Measurements from ENCODE around the gene SND1. TPM values are rescaled to one million over a fixed set of nuclear protein-coding genes. Genes with fewer than 3 reads are reported as not detected.

The SND1 gene
- total and polyA plus RNA-seq, 4 donors: 59.4 to 214 (median 84.1) TPM

DNA sequence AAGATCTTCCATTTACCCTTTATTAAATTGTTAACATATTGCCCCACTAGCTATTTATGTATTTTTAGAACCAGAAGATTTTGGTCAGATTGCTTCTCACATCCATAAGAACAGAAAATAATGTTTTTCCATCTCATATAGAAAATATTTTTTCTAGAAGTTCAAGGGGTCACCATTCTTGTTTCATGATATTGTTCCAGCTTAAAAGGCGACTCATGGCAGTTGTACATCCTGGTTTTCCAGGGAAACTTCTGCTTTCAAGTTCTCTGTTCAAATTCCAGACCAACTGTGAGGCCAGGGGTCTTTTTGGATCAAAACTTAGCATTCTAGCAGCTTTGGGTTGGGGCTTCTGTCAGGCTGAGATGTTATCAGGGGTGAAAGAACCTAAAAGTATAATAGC is 294.9 kb downstream of the SND1 start:
- Histone ChIP-seq H3K9ac (ENCODE audit: low read depth in 1 of 2, low read length in 2 of 2) (no peak overlapping the region), H3K4me3 (ENCODE audit: low read depth in 1 of 3, low read length in 3 of 3) (no peak overlapping the region), H3K27me3 (ENCODE audit: control insufficient read depth in 4 of 4, insufficient read depth in 4 of 4, low read length in 3 of 4) (no peaks in the 10 kb centered on the region), H3K27ac (ENCODE audit: low read depth in 1 of 2, low read length in 2 of 2) (no peak overlapping the region), H3K9me3 (ENCODE audit: control insufficient read depth in 4 of 4, low read length in 3 of 4) (no peaks in the 10 kb centered on the region), H3K36me3 (ENCODE audit: control insufficient read depth in 4 of 4, insufficient read depth in 3 of 4, low read depth in 1 of 4, low read length in 3 of 4) (peaks cover 0 to 11% (median 7%) of the 10 kb centered on the region in 4 donors), H3K4me1 (ENCODE audit: control insufficient read depth in 4 of 4, insufficient read depth in 4 of 4, low read length in 3 of 4) (no peaks in the 10 kb centered on the region)
- 88% methylated on average over 1 of the region's 1 CpG for WGBS
- TF ChIP-seq CTCF (IDR thresholded peaks at IDR 0.05; ENCODE audit: low read depth, low read length, missing input control) (no peak), SP1 (IDR thresholded peaks at IDR 0.05) (no peak), FOXA1 (IDR thresholded peaks at IDR 0.05) (no peak)
- TF ChIP-seq, protein P1, sequence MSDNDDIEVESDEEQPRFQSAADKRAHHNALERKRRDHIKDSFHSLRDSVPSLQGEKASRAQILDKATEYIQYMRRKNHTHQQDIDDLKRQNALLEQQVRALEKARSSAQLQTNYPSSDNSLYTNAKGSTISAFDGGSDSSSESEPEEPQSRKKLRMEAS (IDR thresholded peaks at IDR 0.05): no peak
- DNase-seq (ENCODE audit: low spot score): no peak

DNA sequence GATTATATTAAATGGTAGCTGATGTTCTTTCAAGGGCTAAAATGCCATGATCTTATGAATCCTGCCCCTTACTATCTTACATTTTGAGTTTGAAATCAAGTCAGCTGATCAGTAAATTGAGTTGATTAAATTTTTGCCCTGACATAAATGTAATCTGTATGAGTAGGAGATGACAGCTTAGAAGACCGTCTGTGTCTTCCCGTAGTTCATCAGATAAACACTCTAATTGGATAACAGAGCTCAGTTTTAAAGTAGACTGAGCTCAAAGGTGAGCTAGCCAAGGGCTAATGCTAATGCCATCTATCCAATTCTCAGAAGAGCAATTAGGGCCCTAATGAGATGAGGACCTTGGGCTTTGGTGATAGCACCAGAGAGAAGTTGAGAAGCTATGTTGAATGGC is 296.3 kb downstream of the SND1 start:
- H3K4me1 ChIP-seq (ENCODE audit: control insufficient read depth in 4 of 4, insufficient read depth in 4 of 4, low read length in 3 of 4): no peaks in the 10 kb centered on the region
- H3K36me3 ChIP-seq (ENCODE audit: control insufficient read depth in 4 of 4, insufficient read depth in 3 of 4, low read depth in 1 of 4, low read length in 3 of 4): peaks cover 0 to 6% (median 1%) of the 10 kb centered on the region in 4 donors
- no peaks in the 10 kb centered on the region for H3K9me3 ChIP-seq (ENCODE audit: control insufficient read depth in 4 of 4, low read length in 3 of 4)
- 97% methylated on average over 2 of the region's 2 CpGs for WGBS
- no peak overlapping the region for H3K9ac ChIP-seq (ENCODE audit: low read depth in 1 of 2, low read length in 2 of 2)
- H3K27me3 ChIP-seq (ENCODE audit: control insufficient read depth in 4 of 4, insufficient read depth in 4 of 4, low read length in 3 of 4): no peaks in the 10 kb centered on the region
- DNase-seq (ENCODE audit: low spot score): no peak
- no peak overlapping the region for H3K27ac ChIP-seq (ENCODE audit: low read depth in 1 of 2, low read length in 2 of 2)
- no peak for TF ChIP-seq GABPA (IDR thresholded peaks at IDR 0.05 in 1 of 2, conservative IDR thresholded peaks at IDR 0.05 in 1 of 2)
- no peak for TF ChIP-seq HNF4A (conservative IDR thresholded peaks at IDR 0.05)
- TF ChIP-seq FOXA1 (IDR thresholded peaks at IDR 0.05): no peak
- no peak for TF ChIP-seq SP1 (IDR thresholded peaks at IDR 0.05)
- no peak for TF ChIP-seq ZBTB33 (IDR thresholded peaks at IDR 0.05)
- TF ChIP-seq HNF4G (IDR thresholded peaks at IDR 0.05): no peak
- no peak for TF ChIP-seq NR2F2 (IDR thresholded peaks at IDR 0.05)
- TF ChIP-seq, protein P1 (IDR thresholded peaks at IDR 0.05): no peak
- no peak for TF ChIP-seq FOXA2 (IDR thresholded peaks at IDR 0.05)
- no peak for TF ChIP-seq TAF1 (conservative IDR thresholded peaks at IDR 0.05)
- no peak for TF ChIP-seq YY1 (IDR thresholded peaks at IDR 0.05)
- TF ChIP-seq JUND (IDR thresholded peaks at IDR 0.05): no peak
- no peak for TF ChIP-seq RAD21 (IDR thresholded peaks at IDR 0.05)
- TF ChIP-seq CTCF (IDR thresholded peaks at IDR 0.05; ENCODE audit: low read depth, low read length, missing input control): no peak
- no peak for TF ChIP-seq RXRA (IDR thresholded peaks at IDR 0.05)
- no peak for TF ChIP-seq EGR1 (IDR thresholded peaks at IDR 0.05; ENCODE audit: low read depth in 2 of 2)
- TF ChIP-seq ATF3 (IDR thresholded peaks at IDR 0.05): no peak
- TF ChIP-seq REST (IDR thresholded peaks at IDR 0.05): no peak
- no peak overlapping the region for H3K4me3 ChIP-seq (ENCODE audit: low read depth in 1 of 3, low read length in 3 of 3)

Data from liver (tissue), 9 donors.